Fibroblast of lung (primary cell): ENCODE measurements around the gene STRADB. TPM values are rescaled to one million over a fixed set of nuclear protein-coding genes. Genes with fewer than 3 reads are reported as not detected.
A peak's percentile ranks its signal among the peaks of the same experiment; 100 is the strongest.

Experiments
- DNase-seq, 2 donors: peaks; one replicate each; pipeline versions ENCODE4 v3.0.0 to v3.0.0-alpha.2; 2010; ENCODE audit warnings: low read depth in 2 of 2
- H2AFZ ChIP-seq: 2 replicates; pipeline ENCODE4 v1.5.1; 2012; ENCODE audit warnings: low read length, control low read depth, inconsistent platforms
- H3K27ac ChIP-seq: 2 replicates; pipeline ENCODE4 v1.5.1; 2011; ENCODE audit warnings: low read length, control low read depth; ENCODE audit not compliant: insufficient read depth
- H3K27me3 ChIP-seq: 2 replicates; pipeline ENCODE4 v1.5.1; 2011; ENCODE audit warnings: mild to moderate bottlenecking, low read length; ENCODE audit not compliant: control insufficient read depth, insufficient read depth
- H3K36me3 ChIP-seq: 2 replicates; pipeline ENCODE4 v1.5.1; 2011; ENCODE audit warnings: low read length; ENCODE audit not compliant: control insufficient read depth, insufficient read depth
- H3K4me1 ChIP-seq: 2 replicates; pipeline ENCODE4 v1.5.1; 2011; ENCODE audit warnings: low read length; ENCODE audit not compliant: control insufficient read depth, insufficient read depth; ENCODE audit errors: extremely low read depth
- H3K4me2 ChIP-seq: 2 replicates; pipeline ENCODE4 v1.5.1; 2011; ENCODE audit warnings: low read length, control low read depth; ENCODE audit not compliant: insufficient read depth; ENCODE audit errors: extremely low read depth
- H3K4me3 ChIP-seq, 4 experiments: fragments of 200-600 bp in 1 of 4; sonication (generic) in 1 of 4; replicated peaks in 1 of 4; 2 replicates each; pipeline ENCODE4 v1.5.1; 2011 to 2016; ENCODE audit warnings: low read length in 4 of 4, low read depth in 3 of 4, mild to moderate bottlenecking in 3 of 4, control low read depth in 2 of 4, inconsistent platforms in 1 of 4, mixed read lengths in 1 of 4; ENCODE audit not compliant: insufficient read depth in 1 of 4; ENCODE audit errors: control extremely low read depth in 1 of 4
- H3K79me2 ChIP-seq: 2 replicates; pipeline ENCODE4 v1.5.1; 2012; ENCODE audit warnings: mild to moderate bottlenecking, low read length, inconsistent platforms; ENCODE audit not compliant: control insufficient read depth, insufficient read depth
- H3K9ac ChIP-seq: 2 replicates; pipeline ENCODE4 v1.5.1; 2011; ENCODE audit warnings: mild to moderate bottlenecking, low read length, control low read depth; ENCODE audit not compliant: insufficient read depth
- H3K9me3 ChIP-seq: 2 replicates; pipeline ENCODE4 v1.5.1; 2012; ENCODE audit warnings: low read depth, low read length; ENCODE audit not compliant: control insufficient read depth, insufficient read depth
- H4K20me1 ChIP-seq: 2 replicates; pipeline ENCODE4 v1.5.1; 2011; ENCODE audit warnings: low read length; ENCODE audit not compliant: control insufficient read depth, insufficient read depth; ENCODE audit errors: extremely low read depth
- EZH2 ChIP-seq: IDR thresholded peaks from 2 replicates; pipeline ENCODE4 v1.5.1; 2012; ENCODE audit warnings: low read length, control low read depth, mild to moderate bottlenecking; ENCODE audit errors: missing control alignments
- polyA plus RNA-seq, 2 donors: library from polyadenylated mRNA; depleted of rRNA in 1 of 2; stranded (reverse) in 1 of 2; unstranded in 1 of 2; fragments of >200 nt; gene quantifications; 2 replicates each; pipeline ENCODE4 v1.2.1, GENCODE V29; 2011 to 2012; ENCODE audit warnings: missing spikeins in 1 of 2
- total RNA-seq: library from RNA; depleted of rRNA; stranded (reverse); fragments of >200 nt; gene quantifications from 2 replicates; pipeline ENCODE4 v1.2.1, GENCODE V29; 2014
- TF ChIP-seq, protein P1 (sequence below), 2 donors: IDR thresholded peaks in 1 of 2; conservative IDR thresholded peaks in 1 of 2; 1 replicate in 1 of 2; 2 replicates in 1 of 2; pipeline ENCODE4 v1.5.1; 2011 to 2012; ENCODE audit warnings: low read length in 2 of 2, control low read depth in 1 of 2, inconsistent platforms in 1 of 2, low read depth in 1 of 2, mild to moderate bottlenecking in 1 of 2

Gene STRADB
- total and polyA plus RNA-seq, 2 donors (not counting 1 experiment from before 2014, with no cell fraction given): 27.4 to 84.7 TPM

DNA sequence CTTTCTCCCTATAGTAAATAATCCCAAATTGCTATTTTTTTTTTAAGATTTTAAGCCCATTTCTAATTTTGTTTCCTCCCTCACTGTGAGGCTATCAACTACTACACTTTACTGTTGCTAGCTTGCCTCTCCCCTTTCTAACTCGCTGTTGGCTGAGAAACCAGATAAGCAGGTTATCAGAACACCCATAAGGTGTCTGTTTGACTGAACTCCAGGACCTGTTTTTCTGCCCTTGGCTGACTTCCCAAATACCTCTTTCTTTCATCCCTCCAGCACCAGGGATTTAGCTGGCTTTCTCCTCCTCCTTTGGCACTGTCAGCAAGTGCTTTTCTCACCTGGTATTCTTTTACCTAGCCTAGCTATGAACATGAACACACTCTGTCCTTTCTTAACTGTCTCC, 11.4 kb upstream of the STRADB start:
- H3K27me3 ChIP-seq: no peaks in the 10 kb centered on the region
- no peak overlapping the region for H3K4me2 ChIP-seq
- no peak overlapping the region for H3K4me3 ChIP-seq
- H3K27ac ChIP-seq: no peak overlapping the region
- no peaks in the 10 kb centered on the region for H4K20me1 ChIP-seq
- H3K9me3 ChIP-seq: no peaks in the 10 kb centered on the region
- H3K79me2 ChIP-seq: peaks cover 51% of the 10 kb centered on the region
- DNase-seq: no peak
- H3K4me1 ChIP-seq: no peaks in the 10 kb centered on the region
- no peak overlapping the region for H2AFZ ChIP-seq
- no peak overlapping the region for H3K9ac ChIP-seq
- TF ChIP-seq, protein P1, sequence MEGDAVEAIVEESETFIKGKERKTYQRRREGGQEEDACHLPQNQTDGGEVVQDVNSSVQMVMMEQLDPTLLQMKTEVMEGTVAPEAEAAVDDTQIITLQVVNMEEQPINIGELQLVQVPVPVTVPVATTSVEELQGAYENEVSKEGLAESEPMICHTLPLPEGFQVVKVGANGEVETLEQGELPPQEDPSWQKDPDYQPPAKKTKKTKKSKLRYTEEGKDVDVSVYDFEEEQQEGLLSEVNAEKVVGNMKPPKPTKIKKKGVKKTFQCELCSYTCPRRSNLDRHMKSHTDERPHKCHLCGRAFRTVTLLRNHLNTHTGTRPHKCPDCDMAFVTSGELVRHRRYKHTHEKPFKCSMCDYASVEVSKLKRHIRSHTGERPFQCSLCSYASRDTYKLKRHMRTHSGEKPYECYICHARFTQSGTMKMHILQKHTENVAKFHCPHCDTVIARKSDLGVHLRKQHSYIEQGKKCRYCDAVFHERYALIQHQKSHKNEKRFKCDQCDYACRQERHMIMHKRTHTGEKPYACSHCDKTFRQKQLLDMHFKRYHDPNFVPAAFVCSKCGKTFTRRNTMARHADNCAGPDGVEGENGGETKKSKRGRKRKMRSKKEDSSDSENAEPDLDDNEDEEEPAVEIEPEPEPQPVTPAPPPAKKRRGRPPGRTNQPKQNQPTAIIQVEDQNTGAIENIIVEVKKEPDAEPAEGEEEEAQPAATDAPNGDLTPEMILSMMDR (conservative IDR thresholded peaks at IDR 0.05 in 1 of 2, IDR thresholded peaks at IDR 0.05 in 1 of 2; ENCODE audit: low read depth in 1 of 2, low read length in 2 of 2): no peak
- TF ChIP-seq EZH2: no peak
- no peaks in the 10 kb centered on the region for H3K36me3 ChIP-seq

DNA sequence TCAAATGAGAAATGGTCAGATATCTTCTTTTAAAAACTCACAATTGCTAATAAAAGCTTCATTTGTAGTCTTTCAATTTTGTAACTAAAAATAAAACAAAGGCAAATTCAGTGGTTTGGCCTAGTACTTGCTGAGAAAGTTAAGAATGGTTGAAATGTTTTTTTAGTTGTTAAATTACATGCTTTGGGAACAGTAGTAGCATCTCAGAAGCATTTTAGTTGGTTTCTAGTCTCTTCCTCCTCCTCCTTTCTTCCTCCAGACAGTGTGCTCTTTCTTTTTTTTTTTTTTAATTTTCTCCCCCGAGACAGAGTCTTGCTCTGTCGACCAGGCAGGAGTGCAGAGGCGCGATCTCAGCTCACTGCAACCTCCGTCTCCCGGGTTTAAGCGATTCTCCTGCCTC, 10.1 kb upstream of the STRADB start:
- H3K4me3 ChIP-seq: no peak overlapping the region
- H3K9me3 ChIP-seq: no peaks in the 10 kb centered on the region
- no peak overlapping the region for H3K4me2 ChIP-seq
- H3K36me3 ChIP-seq: no peaks in the 10 kb centered on the region
- H3K27me3 ChIP-seq: no peaks in the 10 kb centered on the region
- peaks cover 53% of the 10 kb centered on the region for H3K79me2 ChIP-seq
- no peak overlapping the region for H3K9ac ChIP-seq
- H4K20me1 ChIP-seq: no peaks in the 10 kb centered on the region
- H2AFZ ChIP-seq: no peak overlapping the region
- H3K27ac ChIP-seq: no peak overlapping the region
- no peak for TF ChIP-seq EZH2
- TF ChIP-seq, protein P1 (conservative IDR thresholded peaks at IDR 0.05 in 1 of 2, IDR thresholded peaks at IDR 0.05 in 1 of 2; ENCODE audit: low read depth in 1 of 2, low read length in 2 of 2): no peak
- H3K4me1 ChIP-seq: no peaks in the 10 kb centered on the region
- no peak for DNase-seq

DNA sequence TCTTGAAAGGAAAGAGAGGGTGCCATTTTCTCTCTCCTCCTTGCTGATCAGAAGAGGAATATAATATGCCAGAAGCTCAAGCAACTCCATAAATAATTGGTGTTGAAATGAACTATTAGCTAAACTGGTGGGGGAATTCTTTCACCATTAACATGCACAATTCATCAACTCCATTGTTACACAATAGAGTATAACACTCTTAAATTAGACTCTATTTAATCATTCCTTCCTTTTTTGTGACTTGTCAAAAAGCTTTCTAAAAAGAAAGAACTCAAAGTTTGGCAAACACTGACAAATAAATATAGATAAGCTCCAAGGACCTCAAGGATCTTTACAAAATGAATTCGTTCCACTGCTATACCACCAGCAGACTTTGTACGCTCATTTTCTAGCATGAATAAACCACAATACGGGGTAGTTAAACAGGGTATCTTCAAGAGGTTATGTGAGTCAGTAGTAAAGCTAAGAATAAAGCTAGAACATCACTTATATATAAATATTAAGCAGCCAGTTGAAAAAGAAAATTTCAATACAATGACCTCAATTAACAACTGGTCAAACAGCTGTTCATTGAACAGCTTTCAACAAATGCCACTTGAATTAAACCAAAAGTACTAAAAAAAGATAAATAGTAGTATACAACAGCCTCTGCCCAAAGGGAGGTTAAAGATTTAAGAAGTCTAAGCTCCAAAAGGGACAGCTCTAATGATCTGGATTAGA, 6.6 kb upstream of the STRADB start:
- Histone ChIP-seq H3K4me3 (no peak overlapping the region), H3K4me2 (no peak overlapping the region), H3K9ac (no peak overlapping the region)

More for the DNA sequence above, 6.6 kb upstream of the STRADB start:
- Histone ChIP-seq H3K27ac (no peak overlapping the region), H3K27me3 (no peaks in the 10 kb centered on the region), H4K20me1 (no peaks in the 10 kb centered on the region), H3K36me3 (no peaks in the 10 kb centered on the region), H3K9me3 (no peaks in the 10 kb centered on the region), H3K79me2 (peaks cover 61% of the 10 kb centered on the region), H3K4me1 (no peaks in the 10 kb centered on the region), H2AFZ (no peak overlapping the region)
- TF ChIP-seq, protein P1 (conservative IDR thresholded peaks at IDR 0.05 in 1 of 2, IDR thresholded peaks at IDR 0.05 in 1 of 2; ENCODE audit: low read depth in 1 of 2, low read length in 2 of 2): no peak
- no peak for TF ChIP-seq EZH2
- peak in 1 of 2 donors; percentile 60 for DNase-seq
